Fibroblast of lung (primary cell): ENCODE results near the gene CHST11. TPM values are rescaled to one million over a fixed set of nuclear protein-coding genes. Genes with fewer than 3 reads are reported as not detected.

Experiments used
- DNase-seq, 2 donors: peaks; one replicate each; pipeline versions ENCODE4 v3.0.0 to v3.0.0-alpha.2; 2010; ENCODE audit warnings: low read depth in 2 of 2
- H2AFZ ChIP-seq: 2 replicates; pipeline ENCODE4 v1.5.1; 2012; ENCODE audit warnings: low read length, control low read depth, inconsistent platforms
- H3K27ac ChIP-seq: 2 replicates; pipeline ENCODE4 v1.5.1; 2011; ENCODE audit warnings: low read length, control low read depth; ENCODE audit not compliant: insufficient read depth
- H3K27me3 ChIP-seq: 2 replicates; pipeline ENCODE4 v1.5.1; 2011; ENCODE audit warnings: mild to moderate bottlenecking, low read length; ENCODE audit not compliant: control insufficient read depth, insufficient read depth
- H3K36me3 ChIP-seq: 2 replicates; pipeline ENCODE4 v1.5.1; 2011; ENCODE audit warnings: low read length; ENCODE audit not compliant: control insufficient read depth, insufficient read depth
- H3K4me1 ChIP-seq: 2 replicates; pipeline ENCODE4 v1.5.1; 2011; ENCODE audit warnings: low read length; ENCODE audit not compliant: control insufficient read depth, insufficient read depth; ENCODE audit errors: extremely low read depth
- H3K4me2 ChIP-seq: 2 replicates; pipeline ENCODE4 v1.5.1; 2011; ENCODE audit warnings: low read length, control low read depth; ENCODE audit not compliant: insufficient read depth; ENCODE audit errors: extremely low read depth
- H3K4me3 ChIP-seq, 4 experiments: fragments of 200-600 bp in 1 of 4; sonication (generic) in 1 of 4; replicated peaks in 1 of 4; 2 replicates each; pipeline ENCODE4 v1.5.1; 2011 to 2016; ENCODE audit warnings: low read length in 4 of 4, low read depth in 3 of 4, mild to moderate bottlenecking in 3 of 4, control low read depth in 2 of 4, inconsistent platforms in 1 of 4, mixed read lengths in 1 of 4; ENCODE audit not compliant: insufficient read depth in 1 of 4; ENCODE audit errors: control extremely low read depth in 1 of 4
- H3K79me2 ChIP-seq: 2 replicates; pipeline ENCODE4 v1.5.1; 2012; ENCODE audit warnings: mild to moderate bottlenecking, low read length, inconsistent platforms; ENCODE audit not compliant: control insufficient read depth, insufficient read depth
- H3K9ac ChIP-seq: 2 replicates; pipeline ENCODE4 v1.5.1; 2011; ENCODE audit warnings: mild to moderate bottlenecking, low read length, control low read depth; ENCODE audit not compliant: insufficient read depth
- H3K9me3 ChIP-seq: 2 replicates; pipeline ENCODE4 v1.5.1; 2012; ENCODE audit warnings: low read depth, low read length; ENCODE audit not compliant: control insufficient read depth, insufficient read depth
- H4K20me1 ChIP-seq: 2 replicates; pipeline ENCODE4 v1.5.1; 2011; ENCODE audit warnings: low read length; ENCODE audit not compliant: control insufficient read depth, insufficient read depth; ENCODE audit errors: extremely low read depth
- EZH2 ChIP-seq: IDR thresholded peaks from 2 replicates; pipeline ENCODE4 v1.5.1; 2012; ENCODE audit warnings: low read length, control low read depth, mild to moderate bottlenecking; ENCODE audit errors: missing control alignments
- polyA minus RNA-seq: library from RNA; depleted of rRNA, polyadenylated mRNA; stranded (reverse); fragments of >200 nt; gene quantifications from 2 replicates; pipeline ENCODE4 v1.2.3, GENCODE V29; 2011; ENCODE audit warnings: low replicate concordance
- polyA plus RNA-seq, 2 donors: library from polyadenylated mRNA; depleted of rRNA in 1 of 2; stranded (reverse) in 1 of 2; unstranded in 1 of 2; fragments of >200 nt; gene quantifications; 2 replicates each; pipeline ENCODE4 v1.2.1, GENCODE V29; 2011 to 2012; ENCODE audit warnings: missing spikeins in 1 of 2
- total RNA-seq: library from RNA; depleted of rRNA; stranded (reverse); fragments of >200 nt; gene quantifications from 2 replicates; pipeline ENCODE4 v1.2.1, GENCODE V29; 2014
- TF ChIP-seq, protein P1 (sequence below), 2 donors: IDR thresholded peaks in 1 of 2; conservative IDR thresholded peaks in 1 of 2; 1 replicate in 1 of 2; 2 replicates in 1 of 2; pipeline ENCODE4 v1.5.1; 2011 to 2012; ENCODE audit warnings: low read length in 2 of 2, control low read depth in 1 of 2, inconsistent platforms in 1 of 2, low read depth in 1 of 2, mild to moderate bottlenecking in 1 of 2

Gene CHST11
- 2.6 and 3.5 TPM in 2 replicates for total RNA-seq
- 9.0 and 9.1 TPM in 2 replicates for polyA plus RNA-seq
- 8.4 and 8.6 TPM in 2 replicates for polyA plus RNA-seq (2012)
- 27.5 and 49.4 TPM in 2 replicates for polyA minus RNA-seq

DNA sequence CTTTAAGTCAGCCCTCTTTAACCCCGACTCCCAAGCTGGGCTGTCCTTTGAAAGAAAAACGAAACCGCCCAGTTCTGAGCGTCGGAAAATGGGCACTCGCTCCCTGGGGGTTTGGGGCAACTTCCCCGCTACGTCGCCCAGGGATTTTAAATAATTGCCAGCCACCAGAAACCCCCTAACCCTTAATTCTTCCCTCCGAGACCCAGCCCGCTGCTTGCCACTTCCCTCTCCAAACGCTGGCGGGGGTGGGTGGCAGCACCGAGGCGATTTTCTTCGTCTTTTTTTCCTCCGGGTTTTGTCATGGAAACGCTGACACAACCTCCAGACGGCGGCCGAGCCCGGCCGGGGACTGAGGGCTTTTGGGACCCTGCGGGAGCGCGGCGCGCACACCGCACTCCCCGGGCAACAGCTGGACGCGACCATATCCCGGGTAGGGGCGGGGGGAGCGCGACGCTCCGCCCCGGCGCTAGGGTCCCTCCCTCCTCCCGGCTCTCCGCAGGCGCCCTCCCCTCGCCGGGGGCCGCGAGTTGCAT lies at the start of gene CHST11:
CHST11 (plus strand) TSS at position 532 of the 533 bp plus-strand sequence.
- Histone ChIP-seq H3K4me2 (peak within 1 kb of the TSS; percentile 78), H3K36me3 (no peaks in the 10 kb centered on the region), H2AFZ (peak within 1 kb of the TSS; percentile 42), H3K27me3 (no peaks in the 10 kb centered on the region), H3K9me3 (no peaks in the 10 kb centered on the region), H4K20me1 (no peaks in the 10 kb centered on the region), H3K27ac (peak within 1 kb of the TSS; percentile 57), H3K79me2 (peaks cover 25% of the 10 kb centered on the region), H3K9ac (peak within 1 kb of the TSS; percentile 70), H3K4me1 (peaks cover 11% of the 10 kb centered on the region), H3K4me3 (peak within 1 kb of the TSS; percentile 71 to 87 (median 84))
- peak; percentile 88 to 90 for DNase-seq
- TF ChIP-seq EZH2: no peak
- TF ChIP-seq, protein P1, sequence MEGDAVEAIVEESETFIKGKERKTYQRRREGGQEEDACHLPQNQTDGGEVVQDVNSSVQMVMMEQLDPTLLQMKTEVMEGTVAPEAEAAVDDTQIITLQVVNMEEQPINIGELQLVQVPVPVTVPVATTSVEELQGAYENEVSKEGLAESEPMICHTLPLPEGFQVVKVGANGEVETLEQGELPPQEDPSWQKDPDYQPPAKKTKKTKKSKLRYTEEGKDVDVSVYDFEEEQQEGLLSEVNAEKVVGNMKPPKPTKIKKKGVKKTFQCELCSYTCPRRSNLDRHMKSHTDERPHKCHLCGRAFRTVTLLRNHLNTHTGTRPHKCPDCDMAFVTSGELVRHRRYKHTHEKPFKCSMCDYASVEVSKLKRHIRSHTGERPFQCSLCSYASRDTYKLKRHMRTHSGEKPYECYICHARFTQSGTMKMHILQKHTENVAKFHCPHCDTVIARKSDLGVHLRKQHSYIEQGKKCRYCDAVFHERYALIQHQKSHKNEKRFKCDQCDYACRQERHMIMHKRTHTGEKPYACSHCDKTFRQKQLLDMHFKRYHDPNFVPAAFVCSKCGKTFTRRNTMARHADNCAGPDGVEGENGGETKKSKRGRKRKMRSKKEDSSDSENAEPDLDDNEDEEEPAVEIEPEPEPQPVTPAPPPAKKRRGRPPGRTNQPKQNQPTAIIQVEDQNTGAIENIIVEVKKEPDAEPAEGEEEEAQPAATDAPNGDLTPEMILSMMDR (conservative IDR thresholded peaks at IDR 0.05 in 1 of 2, IDR thresholded peaks at IDR 0.05 in 1 of 2; ENCODE audit: low read depth in 1 of 2, low read length in 2 of 2): peak; percentile 35 to 42

DNA sequence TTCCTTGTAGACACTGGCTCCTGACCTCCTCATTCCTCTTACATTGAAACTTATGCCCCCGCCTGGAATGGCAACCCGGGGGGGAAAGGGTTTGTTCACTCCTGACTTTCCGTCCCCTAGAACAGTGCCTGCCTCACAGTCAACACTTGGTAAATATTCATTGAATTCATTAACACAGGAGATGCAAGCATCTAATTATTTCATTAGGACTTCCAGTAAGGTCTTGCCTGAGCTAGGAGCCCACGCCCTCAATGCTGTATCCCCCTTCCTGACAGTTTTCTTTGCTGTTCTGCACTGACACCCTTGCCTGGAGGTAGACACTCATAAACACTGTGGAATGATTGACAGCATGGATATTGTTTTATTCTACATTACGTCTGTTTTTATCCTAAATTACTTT lies 49.3 kb upstream of the CHST11 start:
- no peaks in the 10 kb centered on the region for H3K36me3 ChIP-seq
- H3K79me2 ChIP-seq: no peaks in the 10 kb centered on the region
- no peak overlapping the region for H3K9ac ChIP-seq
- TF ChIP-seq, protein P1 (conservative IDR thresholded peaks at IDR 0.05 in 1 of 2, IDR thresholded peaks at IDR 0.05 in 1 of 2; ENCODE audit: low read depth in 1 of 2, low read length in 2 of 2): no peak
- no peak for TF ChIP-seq EZH2
- H3K27me3 ChIP-seq: no peaks in the 10 kb centered on the region
- H3K9me3 ChIP-seq: no peaks in the 10 kb centered on the region
- no peak for DNase-seq
- no peaks in the 10 kb centered on the region for H4K20me1 ChIP-seq
- no peak overlapping the region for H3K27ac ChIP-seq
- H2AFZ ChIP-seq: no peak overlapping the region
- no peak overlapping the region for H3K4me3 ChIP-seq
- H3K4me2 ChIP-seq: no peak overlapping the region
- no peaks in the 10 kb centered on the region for H3K4me1 ChIP-seq

DNA sequence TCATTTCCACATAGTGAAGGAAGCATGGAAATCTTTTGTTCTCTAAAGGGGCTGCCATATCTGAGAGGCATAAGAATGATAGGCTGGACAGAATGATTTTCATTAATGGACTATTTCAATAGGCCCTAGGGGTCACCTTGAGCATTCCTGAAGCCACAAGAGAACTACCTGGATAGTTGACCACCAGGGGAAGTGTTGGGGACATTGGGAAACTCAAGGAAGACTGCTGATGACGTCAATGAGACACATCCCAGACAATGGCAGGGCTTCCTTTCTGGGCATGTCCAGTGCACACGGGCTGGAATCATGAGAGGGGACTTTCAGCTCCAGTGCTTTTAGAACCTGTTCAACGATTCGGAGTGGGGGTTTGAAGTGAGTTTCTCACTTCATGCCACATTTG lies 48.8 kb upstream of the CHST11 start:
- Histone ChIP-seq H2AFZ (no peak overlapping the region), H3K9ac (no peak overlapping the region), H3K4me1 (no peaks in the 10 kb centered on the region), H3K4me2 (no peak overlapping the region), H3K36me3 (no peaks in the 10 kb centered on the region), H3K4me3 (no peak overlapping the region), H4K20me1 (no peaks in the 10 kb centered on the region), H3K79me2 (no peaks in the 10 kb centered on the region), H3K27me3 (no peaks in the 10 kb centered on the region), H3K9me3 (no peaks in the 10 kb centered on the region), H3K27ac (no peak overlapping the region)
- no peak for DNase-seq
- TF ChIP-seq EZH2: no peak
- TF ChIP-seq, protein P1 (conservative IDR thresholded peaks at IDR 0.05 in 1 of 2, IDR thresholded peaks at IDR 0.05 in 1 of 2; ENCODE audit: low read depth in 1 of 2, low read length in 2 of 2): no peak
